GM12864 (cell line): ENCODE data around the gene PTGES3L.

ENCODE experiments used
- DNase-seq: peaks from one replicate; pipeline ENCODE4 v3.0.0-alpha.2; 2011; ENCODE audit warnings: low read depth
- H3K4me3 ChIP-seq: 2 replicates; pipeline ENCODE4 v1.5.1; 2011; ENCODE audit warnings: mild to moderate bottlenecking, low read depth, low read length, control low read depth
- TF ChIP-seq, protein P1 (sequence below): IDR thresholded peaks from 2 replicates; pipeline ENCODE4 v1.5.1; 2011; ENCODE audit warnings: low read depth, mild to moderate bottlenecking, moderate library complexity, low read length, control low read depth, inconsistent platforms; ENCODE audit errors: missing control alignments

The PTGES3L gene

DNA sequence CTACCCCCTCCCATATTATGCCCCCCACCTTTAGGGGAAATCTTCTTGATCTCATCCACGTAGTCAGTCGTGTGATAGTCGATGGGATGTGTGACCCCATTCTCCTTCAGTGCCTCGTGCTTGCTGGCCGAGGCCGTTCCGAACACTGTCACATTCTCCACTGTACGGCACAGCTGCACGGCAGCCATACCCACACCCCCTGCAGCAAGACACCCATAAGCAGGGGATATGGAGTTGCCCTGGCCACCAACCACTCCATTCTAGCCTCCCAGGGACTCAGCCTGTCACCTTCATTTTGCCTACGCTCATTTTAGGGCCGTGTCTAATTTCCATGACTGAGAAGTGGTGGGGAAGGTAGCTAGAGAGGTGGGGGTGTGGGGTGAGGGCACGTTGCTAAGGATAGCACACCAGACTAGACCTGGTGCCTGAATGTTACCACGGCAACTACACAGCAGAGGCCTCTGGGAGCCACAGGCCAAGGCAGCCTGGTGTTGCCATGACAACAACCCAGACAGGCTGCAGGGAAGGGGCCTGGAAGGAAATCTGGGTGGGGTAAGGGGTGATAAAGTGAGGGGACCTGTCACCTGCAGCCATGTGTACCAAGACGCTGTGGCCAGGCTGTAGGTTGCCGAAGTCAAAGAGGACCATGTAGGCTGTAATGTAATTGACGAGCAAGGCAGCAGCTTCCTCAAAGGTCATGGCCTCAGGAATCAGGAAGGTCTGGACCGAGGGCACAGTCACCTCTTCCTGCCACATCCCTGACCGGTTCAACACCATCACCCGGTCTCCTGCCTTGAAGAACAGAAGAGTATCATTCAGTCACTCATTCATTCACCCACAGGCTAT, 38.4 kb upstream of the PTGES3L start:
- DNase-seq: no peak
- H3K4me3 ChIP-seq: no peak overlapping the region
- TF ChIP-seq, protein P1, sequence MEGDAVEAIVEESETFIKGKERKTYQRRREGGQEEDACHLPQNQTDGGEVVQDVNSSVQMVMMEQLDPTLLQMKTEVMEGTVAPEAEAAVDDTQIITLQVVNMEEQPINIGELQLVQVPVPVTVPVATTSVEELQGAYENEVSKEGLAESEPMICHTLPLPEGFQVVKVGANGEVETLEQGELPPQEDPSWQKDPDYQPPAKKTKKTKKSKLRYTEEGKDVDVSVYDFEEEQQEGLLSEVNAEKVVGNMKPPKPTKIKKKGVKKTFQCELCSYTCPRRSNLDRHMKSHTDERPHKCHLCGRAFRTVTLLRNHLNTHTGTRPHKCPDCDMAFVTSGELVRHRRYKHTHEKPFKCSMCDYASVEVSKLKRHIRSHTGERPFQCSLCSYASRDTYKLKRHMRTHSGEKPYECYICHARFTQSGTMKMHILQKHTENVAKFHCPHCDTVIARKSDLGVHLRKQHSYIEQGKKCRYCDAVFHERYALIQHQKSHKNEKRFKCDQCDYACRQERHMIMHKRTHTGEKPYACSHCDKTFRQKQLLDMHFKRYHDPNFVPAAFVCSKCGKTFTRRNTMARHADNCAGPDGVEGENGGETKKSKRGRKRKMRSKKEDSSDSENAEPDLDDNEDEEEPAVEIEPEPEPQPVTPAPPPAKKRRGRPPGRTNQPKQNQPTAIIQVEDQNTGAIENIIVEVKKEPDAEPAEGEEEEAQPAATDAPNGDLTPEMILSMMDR: no peak

DNA sequence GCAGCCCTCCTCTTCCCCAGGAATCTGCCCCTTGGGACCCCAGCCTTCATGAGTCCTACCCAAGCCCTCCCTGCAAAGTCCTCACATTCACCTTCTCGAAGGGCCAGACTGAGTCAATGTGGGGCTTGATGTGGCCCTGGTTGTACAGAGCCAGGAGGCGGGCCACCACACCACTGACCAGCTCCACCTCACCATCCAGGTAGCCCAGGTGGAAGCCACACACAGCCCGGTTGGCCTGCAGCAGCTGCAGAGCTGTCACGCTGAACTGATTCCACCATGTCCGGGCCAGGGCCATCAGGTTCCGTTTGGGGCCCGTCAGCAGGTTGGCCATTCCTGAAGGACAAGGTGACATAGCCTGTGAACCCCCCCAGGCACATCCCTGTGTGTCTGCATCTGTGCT, 36.3 kb upstream of the PTGES3L start:
- TF ChIP-seq, protein P1: no peak
- no peak overlapping the region for H3K4me3 ChIP-seq
- DNase-seq: no peak

- H3K4me3 ChIP-seq: no peak overlapping the region
- no peak for DNase-seq
- TF ChIP-seq, protein P1: no peak
Measured at GRCh38 chr17:43015579-43015978, 35.7 kb upstream of the PTGES3L start.

- TF ChIP-seq, protein P1: no peak
- DNase-seq: no peak
- no peak overlapping the region for H3K4me3 ChIP-seq
Measured at GRCh38 chr17:43014649-43015542, 35.0 kb upstream of the PTGES3L start.

- no peak overlapping the region for H3K4me3 ChIP-seq
- no peak for DNase-seq
- TF ChIP-seq, protein P1: no peak
Measured at GRCh38 chr17:43014020-43014648, 34.3 kb upstream of the PTGES3L start.

GRCh38 chr17:43013296-43013695, 33.4 kb upstream of the PTGES3L start:
- TF ChIP-seq, protein P1: no peak
- no peak for DNase-seq
- H3K4me3 ChIP-seq: no peak overlapping the region
